C4-2B (cell line): ENCODE data around the gene CRMP1.

Experiments
- ZFX ChIP-seq: fragments of 450-650 bp; IDR thresholded peaks from 2 replicates; pipeline ENCODE4 v1.6.1; 2017
- TF ChIP-seq, protein P1 (sequence below): fragments of 450-650 bp; conservative IDR thresholded peaks from 2 replicates; pipeline ENCODE4 v1.5.1; 2017; ENCODE audit warnings: mild to moderate bottlenecking

DNA sequence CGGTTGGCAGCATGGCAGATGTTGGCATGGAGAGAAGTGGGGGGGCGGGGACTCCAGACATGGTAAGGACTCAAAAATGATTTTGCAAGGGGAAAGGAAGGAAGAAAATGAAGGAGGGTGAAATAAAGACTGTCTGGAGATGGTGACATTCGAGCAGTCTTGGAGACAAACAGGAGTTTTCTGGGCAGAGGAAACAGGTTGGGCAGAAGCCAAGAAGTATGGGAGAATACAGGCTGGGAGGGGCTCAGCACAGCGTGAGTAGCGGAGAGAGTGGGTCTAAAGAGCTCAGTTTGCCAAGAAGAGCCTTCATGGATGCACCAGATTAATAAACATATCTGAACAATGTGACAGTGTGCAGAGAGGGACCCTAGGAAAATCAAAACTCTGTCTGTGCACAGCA, 13.3 kb upstream of the CRMP1 start:
- TF ChIP-seq, protein P1, sequence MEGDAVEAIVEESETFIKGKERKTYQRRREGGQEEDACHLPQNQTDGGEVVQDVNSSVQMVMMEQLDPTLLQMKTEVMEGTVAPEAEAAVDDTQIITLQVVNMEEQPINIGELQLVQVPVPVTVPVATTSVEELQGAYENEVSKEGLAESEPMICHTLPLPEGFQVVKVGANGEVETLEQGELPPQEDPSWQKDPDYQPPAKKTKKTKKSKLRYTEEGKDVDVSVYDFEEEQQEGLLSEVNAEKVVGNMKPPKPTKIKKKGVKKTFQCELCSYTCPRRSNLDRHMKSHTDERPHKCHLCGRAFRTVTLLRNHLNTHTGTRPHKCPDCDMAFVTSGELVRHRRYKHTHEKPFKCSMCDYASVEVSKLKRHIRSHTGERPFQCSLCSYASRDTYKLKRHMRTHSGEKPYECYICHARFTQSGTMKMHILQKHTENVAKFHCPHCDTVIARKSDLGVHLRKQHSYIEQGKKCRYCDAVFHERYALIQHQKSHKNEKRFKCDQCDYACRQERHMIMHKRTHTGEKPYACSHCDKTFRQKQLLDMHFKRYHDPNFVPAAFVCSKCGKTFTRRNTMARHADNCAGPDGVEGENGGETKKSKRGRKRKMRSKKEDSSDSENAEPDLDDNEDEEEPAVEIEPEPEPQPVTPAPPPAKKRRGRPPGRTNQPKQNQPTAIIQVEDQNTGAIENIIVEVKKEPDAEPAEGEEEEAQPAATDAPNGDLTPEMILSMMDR, result no peak
- TF ChIP-seq ZFX, result no peak
